IPS-18c (cell line): ENCODE data around the gene TTC9.

Experiments
- H3K4me3 ChIP-seq: 2 replicates; pipeline ENCODE4 v1.7.0; 2013; ENCODE audit warnings: low read depth, mild to moderate bottlenecking, low read length, moderate library complexity; ENCODE audit not compliant: insufficient read depth
- H3K9me3 ChIP-seq: one replicate; pipeline ENCODE4 v1.6.1; 2013; ENCODE audit warnings: mild to moderate bottlenecking, low read length, moderate library complexity; ENCODE audit not compliant: control insufficient read depth, insufficient read depth

TTC9 gene

GRCh38 chr14:70640938-70641547 lies 673 bp upstream of the TTC9 start:
- peak overlapping the region; percentile 82 for H3K4me3 ChIP-seq
- H3K9me3 ChIP-seq: peaks cover 2% of the 10 kb centered on the region

DNA sequence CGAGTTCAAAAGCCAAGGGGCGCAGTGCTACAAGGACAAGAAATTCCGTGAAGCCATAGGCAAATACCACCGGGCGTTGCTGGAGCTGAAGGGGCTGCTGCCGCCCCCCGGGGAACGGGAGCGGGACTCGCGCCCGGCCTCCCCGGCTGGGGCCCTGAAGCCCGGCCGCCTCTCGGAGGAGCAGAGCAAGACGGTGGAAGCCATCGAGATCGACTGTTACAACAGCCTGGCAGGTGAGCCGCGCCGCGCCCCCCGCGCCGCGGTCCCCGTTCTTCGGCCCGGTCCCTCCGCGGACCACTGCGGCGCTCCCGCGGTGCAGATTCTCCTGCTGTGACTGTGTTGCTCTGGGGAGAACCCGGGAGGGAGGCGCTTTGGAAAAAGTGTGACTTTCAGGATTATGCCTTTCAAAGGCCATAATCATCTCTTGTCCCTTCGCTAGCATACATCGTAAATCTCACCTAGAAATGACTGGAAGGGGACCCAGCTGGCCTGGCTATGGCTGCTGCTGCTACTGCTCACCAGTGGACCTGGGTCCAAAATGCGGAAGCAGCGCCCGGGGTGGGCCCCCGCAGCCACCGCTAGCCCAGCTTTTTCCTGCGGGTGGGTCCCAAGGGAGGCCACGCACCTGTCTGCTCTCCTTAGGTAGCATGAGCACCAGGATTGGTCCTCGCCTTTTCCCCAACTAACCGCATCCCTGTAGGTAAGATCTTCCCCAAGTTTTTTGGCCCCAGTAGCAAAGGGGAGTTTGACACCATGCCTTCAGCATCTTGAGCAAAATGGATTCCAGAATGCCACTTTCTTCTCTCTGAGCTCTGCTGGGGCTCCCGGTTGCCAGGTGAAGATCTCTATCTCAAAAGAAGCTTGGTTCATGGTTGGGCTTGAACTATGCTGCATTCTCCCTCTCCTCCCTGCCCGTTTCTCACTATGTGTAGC lies 853 bp downstream of the TTC9 start:
- Histone ChIP-seq H3K9me3 (no peaks in the 10 kb centered on the region), H3K4me3 (peak overlapping the region; percentile 82)

GRCh38 chr14:70643967-70644366 lies 2.3 kb downstream of the TTC9 start:
- Histone ChIP-seq H3K4me3 (peak overlapping the region; percentile 82; the same call in 1 of the 2 replicates), H3K9me3 (no peaks in the 10 kb centered on the region)

DNA sequence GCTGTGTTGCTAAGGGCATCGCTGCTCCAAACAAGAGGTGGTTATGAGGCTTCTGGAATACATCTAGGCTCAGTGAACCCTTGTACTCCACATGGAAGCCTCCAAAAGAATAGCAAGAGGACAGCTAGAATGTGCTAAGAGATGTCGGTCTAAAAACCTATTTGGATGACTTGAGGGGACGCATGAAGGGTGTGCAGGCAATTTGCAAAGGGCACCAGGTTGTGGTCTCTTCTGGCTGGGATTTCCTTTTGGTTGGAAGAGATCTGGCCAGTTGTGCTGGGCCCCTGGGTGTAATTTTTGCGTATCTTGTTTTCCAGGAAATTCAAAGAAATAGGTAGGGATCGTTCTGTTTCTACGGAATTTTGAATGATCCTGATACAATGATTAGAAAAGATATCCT lies 4.2 kb downstream of the TTC9 start:
- Histone ChIP-seq H3K9me3 (no peaks in the 10 kb centered on the region), H3K4me3 (no peak overlapping the region)

GRCh38 chr14:70646705-70647104 lies 5.0 kb downstream of the TTC9 start:
- Histone ChIP-seq H3K9me3 (no peaks in the 10 kb centered on the region), H3K4me3 (no peak overlapping the region)

DNA sequence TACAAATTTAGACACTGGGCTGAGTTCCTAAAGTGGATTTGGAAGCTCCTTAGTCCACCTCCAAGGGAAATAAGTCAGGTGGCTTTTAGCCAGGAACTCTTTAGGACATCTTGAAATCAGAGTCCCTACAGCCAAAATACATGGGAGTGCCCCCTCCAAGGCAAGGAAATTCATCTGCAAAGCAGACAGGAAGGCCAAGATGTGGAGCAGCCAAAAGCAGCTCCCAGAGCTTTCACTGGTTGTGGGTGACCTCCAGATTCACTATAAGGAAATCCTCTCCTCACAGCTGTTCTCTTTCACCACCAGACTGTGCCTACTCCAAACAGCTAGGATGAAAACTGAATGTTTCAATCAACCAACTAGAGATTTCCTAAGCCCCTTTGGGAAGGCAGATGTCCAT lies 6.6 kb downstream of the TTC9 start:
- H3K9me3 ChIP-seq: no peaks in the 10 kb centered on the region
- no peak overlapping the region for H3K4me3 ChIP-seq

GRCh38 chr14:70649803-70650202 lies 8.1 kb downstream of the TTC9 start:
- Histone ChIP-seq H3K9me3 (no peaks in the 10 kb centered on the region), H3K4me3 (no peak overlapping the region)

GRCh38 chr14:70651522-70651921 lies 9.8 kb downstream of the TTC9 start:
- Histone ChIP-seq H3K4me3 (no peak overlapping the region), H3K9me3 (no peaks in the 10 kb centered on the region)

- H3K9me3 ChIP-seq: no peaks in the 10 kb centered on the region
- H3K4me3 ChIP-seq: no peak overlapping the region
These were observed 11.2 kb downstream of the TTC9 start for GRCh38 chr14:70652871-70653270.

GRCh38 chr14:70653662-70654061 lies 11.9 kb downstream of the TTC9 start:
- H3K9me3 ChIP-seq: no peaks in the 10 kb centered on the region

GRCh38 chr14:70654632-70655031 lies 12.9 kb downstream of the TTC9 start:
- no peaks in the 10 kb centered on the region for H3K9me3 ChIP-seq
- H3K4me3 ChIP-seq: no peak overlapping the region

More at GRCh38 chr14:70653662-70654061, 11.9 kb downstream of the TTC9 start:
- no peak overlapping the region for H3K4me3 ChIP-seq

- H3K4me3 ChIP-seq: no peak overlapping the region
- H3K9me3 ChIP-seq: no peaks in the 10 kb centered on the region
These were observed 13.6 kb downstream of the TTC9 start for GRCh38 chr14:70655110-70655826.

DNA sequence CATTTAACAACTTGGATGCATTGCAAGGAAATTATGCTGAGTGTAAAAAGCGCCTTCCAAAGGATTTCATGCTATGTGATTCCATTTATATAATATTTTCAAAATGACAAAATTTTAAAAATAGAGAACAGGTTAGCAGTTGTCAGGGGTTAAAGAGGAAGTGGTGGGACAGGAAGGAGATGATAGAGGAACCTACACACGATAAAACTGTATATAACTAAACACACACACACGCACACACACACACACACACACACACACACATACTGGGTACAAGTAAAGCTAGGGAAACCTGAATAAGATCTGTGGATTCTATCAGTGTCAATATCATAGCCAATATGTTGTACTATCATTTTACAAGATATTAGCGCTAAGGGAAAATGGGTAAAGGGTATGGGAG lies 17.2 kb downstream of the TTC9 start:
- Histone ChIP-seq H3K4me3 (no peak overlapping the region), H3K9me3 (no peaks in the 10 kb centered on the region)

DNA sequence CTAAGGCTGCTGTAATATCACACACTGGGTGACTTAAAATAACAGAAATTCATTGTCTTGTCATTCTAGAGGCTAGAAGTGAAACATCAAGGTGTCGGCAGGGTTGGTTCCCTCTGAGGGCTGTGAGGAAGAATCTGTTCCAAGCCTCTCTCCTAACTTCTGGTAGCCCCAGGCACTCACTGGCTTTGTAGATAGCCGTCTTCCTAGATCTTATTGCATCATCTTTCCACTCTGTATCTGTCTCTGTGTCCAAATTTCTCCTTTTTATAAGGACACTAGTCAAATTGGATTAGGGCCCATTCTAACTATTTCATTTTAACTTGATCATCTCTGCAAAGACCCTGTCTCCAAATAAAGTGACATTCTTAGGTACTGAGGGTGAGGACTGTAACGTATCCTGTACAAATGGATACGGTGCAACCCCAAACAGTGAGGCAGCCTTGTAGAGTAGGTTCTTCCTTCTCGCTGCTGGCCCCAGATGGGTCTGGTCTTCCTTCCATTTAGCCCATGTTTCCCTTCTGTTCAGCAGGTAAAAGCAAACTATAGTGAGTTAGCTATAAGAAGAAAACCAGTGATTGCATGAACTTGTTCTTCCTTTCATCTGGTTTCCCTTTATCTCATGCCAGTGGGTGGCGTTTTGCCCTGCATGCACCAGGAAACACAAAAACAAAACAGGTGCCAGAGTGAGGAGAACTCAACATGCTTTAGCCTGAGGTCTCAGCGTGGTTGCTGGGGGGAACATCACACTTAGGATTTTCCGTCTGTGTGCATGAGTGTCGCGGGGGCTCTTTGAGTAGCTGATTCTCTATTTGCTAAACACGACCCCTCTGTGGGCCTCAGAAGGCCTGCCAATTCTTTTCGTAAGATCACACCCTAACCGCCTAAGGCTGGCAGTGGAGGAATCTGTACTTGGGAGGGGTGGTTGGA lies 19.5 kb downstream of the TTC9 start:
- Histone ChIP-seq H3K9me3 (no peaks in the 10 kb centered on the region), H3K4me3 (no peak overlapping the region)

- no peaks in the 10 kb centered on the region for H3K9me3 ChIP-seq
These were observed 20.4 kb downstream of the TTC9 start for GRCh38 chr14:70662080-70662479.

DNA sequence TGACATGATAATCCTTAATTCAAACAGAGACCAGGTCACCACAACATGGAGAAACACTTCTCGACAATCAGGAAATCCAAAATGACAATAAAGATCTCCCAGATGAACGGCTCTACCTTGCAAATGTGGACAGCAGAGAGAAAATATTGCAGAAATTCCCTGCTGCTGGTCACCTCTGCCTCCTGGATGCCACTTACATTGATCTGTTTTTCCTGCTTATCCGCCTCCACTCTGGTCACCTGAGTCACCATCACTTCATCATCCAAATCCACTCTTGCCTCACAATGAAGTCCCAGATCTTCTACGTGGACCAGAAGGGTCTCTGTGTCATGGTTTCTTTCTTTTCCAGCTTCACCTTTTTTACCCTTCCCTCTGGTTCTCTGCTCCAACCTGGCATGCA lies 21.1 kb downstream of the TTC9 start:
- Histone ChIP-seq H3K9me3 (no peaks in the 10 kb centered on the region), H3K4me3 (no peak overlapping the region)

More at GRCh38 chr14:70662080-70662479, 20.4 kb downstream of the TTC9 start:
- no peak overlapping the region for H3K4me3 ChIP-seq

DNA sequence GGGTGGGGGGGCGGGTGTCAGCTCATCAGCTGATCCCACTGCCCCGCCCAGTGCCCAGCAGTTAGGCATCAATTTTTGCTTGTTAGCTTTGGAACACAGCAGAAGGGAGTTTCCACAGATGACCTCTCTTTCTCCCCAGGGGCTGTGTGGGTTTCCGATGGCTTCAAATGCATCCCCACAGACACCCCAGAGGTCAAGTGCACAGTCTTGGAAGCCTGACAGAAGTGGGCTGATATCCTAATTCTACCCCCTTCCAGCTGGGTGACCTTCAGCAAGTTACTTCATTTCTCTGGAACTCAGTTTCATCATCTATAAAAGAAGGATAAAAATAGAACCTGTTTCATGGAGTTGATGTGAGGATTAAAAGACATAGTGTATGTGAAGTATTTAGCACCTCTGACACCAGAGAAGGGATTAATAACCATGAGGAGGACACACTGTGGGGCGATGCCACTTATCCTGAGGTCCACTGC lies 22.0 kb downstream of the TTC9 start:
- Histone ChIP-seq H3K9me3 (no peaks in the 10 kb centered on the region), H3K4me3 (no peak overlapping the region)
